DMS79 (cell line): ENCODE results near the gene S100A7.
"Not testable (repeated sequence)": the region's sequence is repeated elsewhere in the genome, so short reads cannot be mapped to it uniquely, and the experiment has no call there.

Source experiments
- DNase-seq: peaks from one replicate; lab custom pipeline; 2025; lab: John Stamatoyannopoulos, UW

Gene S100A7

GRCh38 chr1:153431002-153431401, 29.4 kb downstream of the S100A7 start:
- no peak for DNase-seq

GRCh38 chr1:153430561-153430960, 29.9 kb downstream of the S100A7 start:
- DNase-seq: no peak

- no peak for DNase-seq
These were observed 30.3 kb downstream of the S100A7 start for GRCh38 chr1:153430166-153430553.

- no peak for DNase-seq
These were observed 30.9 kb downstream of the S100A7 start for GRCh38 chr1:153429266-153430165.

GRCh38 chr1:153428791-153429190, 31.7 kb downstream of the S100A7 start:
- no peak for DNase-seq

- no peak for DNase-seq
These were observed 32.3 kb downstream of the S100A7 start for GRCh38 chr1:153428073-153428638.

GRCh38 chr1:153426809-153427208, 33.6 kb downstream of the S100A7 start:
- no peak for DNase-seq

- DNase-seq: no peak
These were observed 37.9 kb downstream of the S100A7 start for GRCh38 chr1:153422450-153423068.

- DNase-seq: no peak
These were observed 40.1 kb downstream of the S100A7 start for GRCh38 chr1:153420306-153420705.

- not testable (repeated sequence) for DNase-seq
These were observed 41.0 kb downstream of the S100A7 start for GRCh38 chr1:153419436-153419793.

GRCh38 chr1:153418758-153419435, 41.6 kb downstream of the S100A7 start:
- not testable (repeated sequence) for DNase-seq

- no peak for DNase-seq
These were observed 43.1 kb downstream of the S100A7 start for GRCh38 chr1:153417136-153417888.

- no peak for DNase-seq
These were observed 44.4 kb downstream of the S100A7 start, which contains the start of gene S100A7A for GRCh38 chr1:153415850-153416570. TSS of gene S100A7A (plus strand) at chr1:153416520. CDS start at chr1:153418083, 1,563 bp downstream.

GRCh38 chr1:153413961-153414360, 46.5 kb downstream of the S100A7 start:
- not testable (repeated sequence) for DNase-seq
